MCF 10A (cell line): ENCODE data around the gene ODAD2. TPM values are rescaled to one million over a fixed set of nuclear protein-coding genes. Genes with fewer than 3 reads are reported as not detected.
A peak's percentile ranks its signal among the peaks of the same experiment; 100 is the strongest.

Experiments used
- BruUV-seq: library from RNA; stranded (reverse); fragments of 400-500 nt; replicated peaks from 2 replicates; lab custom pipeline; 2021; lab: Mats Ljungman, UMichigan
- CTCF ChIA-PET: fragments of 300-600 bp; sonication (Branson Sonifier 250); formaldehyde crosslinking; extraction: SDS; loops from one replicate; lab custom pipeline; 2021; ENCODE audit warnings: antibody characterized with exemption, inconsistent platforms; lab: Yijun Ruan, JAX
- POLR2A ChIA-PET: fragments of 300-600, 350-650 bp; sonication (Branson Sonifier 250); formaldehyde crosslinking; extraction: SDS; loops from one replicate; lab custom pipeline; 2020; ENCODE audit warnings: antibody characterized with exemption, inconsistent platforms; lab: Yijun Ruan, JAX
- DNase-seq: peaks from one replicate; pipeline ENCODE4 v3.0.0-alpha.2; 2018; ENCODE audit not compliant: unreplicated experiment
- H3K27ac Mint-ChIP-seq: one replicate; pipeline ENCODE4 v1.8.0; 2022; ENCODE audit warnings: mild to moderate bottlenecking, low read depth, mixed read lengths; ENCODE audit not compliant: unreplicated experiment
- H3K27me3 Mint-ChIP-seq: one replicate; pipeline ENCODE4 v1.8.0; 2022; ENCODE audit warnings: mixed read lengths; ENCODE audit not compliant: insufficient read depth, unreplicated experiment
- H3K36me3 Mint-ChIP-seq: one replicate; pipeline ENCODE4 v1.8.0; 2022; ENCODE audit warnings: mild to moderate bottlenecking, moderate library complexity, mixed read lengths; ENCODE audit not compliant: insufficient read depth, unreplicated experiment
- H3K4me1 Mint-ChIP-seq: one replicate; pipeline ENCODE4 v1.8.0; 2022; ENCODE audit warnings: mixed read lengths; ENCODE audit not compliant: insufficient read depth, unreplicated experiment
- H3K4me3 Mint-ChIP-seq: one replicate; pipeline ENCODE4 v1.8.0; 2022; ENCODE audit warnings: mild to moderate bottlenecking, moderate library complexity, mixed read lengths; ENCODE audit not compliant: unreplicated experiment
- H3K9me3 Mint-ChIP-seq: one replicate; pipeline ENCODE4 v1.8.0; 2022; ENCODE audit warnings: mixed read lengths; ENCODE audit not compliant: unreplicated experiment
- CTCF ChIP-seq: fragments of 200-600 bp; IDR thresholded peaks from one replicate; pipeline ENCODE4 v1.8.0; 2022; ENCODE audit warnings: antibody characterized with exemption, mild to moderate bottlenecking; ENCODE audit not compliant: unreplicated experiment
- intact Hi-C: fragments of 100-400 bp; cut with micrococcal nuclease; formaldehyde crosslinking; loops from 2 replicates; pipeline ENCODE4 v1.14.1; 2022
- total RNA-seq: library from RNA; stranded (reverse); gene quantifications from 2 replicates; pipeline ENCODE4 v1.2.3, GENCODE V29; 2022

Gene ODAD2
- total RNA-seq, 1 experiment from 2014 or later = 0.28 TPM

- POLR2A ChIA-PET = no interaction called here
- Mint-ChIP-seq H3K4me1 (no peaks in the 10 kb centered on the region), H3K36me3 (no peaks in the 10 kb centered on the region), H3K27me3 (no peaks in the 10 kb centered on the region), H3K27ac (no peak overlapping the region), H3K9me3 (no peaks in the 10 kb centered on the region), H3K4me3 (no peak overlapping the region)
- CTCF ChIA-PET = interaction anchor here (0.7 kb wide), 1 partner anchor 9 kb away, joined by 3 read pairs; no protein-coding TSS in a partner anchor
- no peak for TF ChIP-seq CTCF
- no TSS peak for BruUV-seq
- intact Hi-C loops = no loop called here
- DNase-seq = no peak
These were observed 176.6 kb downstream of the ODAD2 start for GRCh38 chr10:27822301-27822700.

GRCh38 chr10:27820637-27821036 is 178.2 kb downstream of the ODAD2 start:
- no peak for DNase-seq
- ChIA-PET POLR2A (no interaction called here), CTCF (interaction anchor here (0.7 kb wide), 1 partner anchor 257 kb away, joined by 3 read pairs; no protein-coding TSS in a partner anchor)
- TF ChIP-seq CTCF = no peak
- no TSS peak for BruUV-seq
- no peaks in the 10 kb centered on the region for H3K27me3 Mint-ChIP-seq
- H3K4me1 Mint-ChIP-seq = no peaks in the 10 kb centered on the region
- H3K4me3 Mint-ChIP-seq = no peak overlapping the region
- H3K27ac Mint-ChIP-seq = no peak overlapping the region
- H3K36me3 Mint-ChIP-seq = no peaks in the 10 kb centered on the region
- no peaks in the 10 kb centered on the region for H3K9me3 Mint-ChIP-seq
- intact Hi-C loops = no loop called here

GRCh38 chr10:27819781-27820531 is 178.9 kb downstream of the ODAD2 start:
- Mint-ChIP-seq H3K4me3 (no peak overlapping the region), H3K4me1 (no peaks in the 10 kb centered on the region), H3K9me3 (no peaks in the 10 kb centered on the region), H3K27ac (no peak overlapping the region), H3K36me3 (no peaks in the 10 kb centered on the region), H3K27me3 (no peaks in the 10 kb centered on the region)
- intact Hi-C loops = no loop called here
- peak; percentile 80 for DNase-seq
- CTCF ChIA-PET = interaction anchor here (0.6 to 0.7 kb wide), 2 partner anchors 144 to 256 kb away, joined by 3 read pairs; no protein-coding TSS in a partner anchor
- POLR2A ChIA-PET = no interaction called here
- no peak for TF ChIP-seq CTCF
- no TSS peak for BruUV-seq

GRCh38 chr10:27816320-27816719 is 182.6 kb downstream of the ODAD2 start:
- DNase-seq = no peak
- Mint-ChIP-seq H3K27ac (no peak overlapping the region), H3K4me3 (no peak overlapping the region), H3K27me3 (no peaks in the 10 kb centered on the region), H3K9me3 (no peaks in the 10 kb centered on the region), H3K4me1 (no peaks in the 10 kb centered on the region), H3K36me3 (no peaks in the 10 kb centered on the region)
- ChIA-PET CTCF (no interaction called here), POLR2A (no interaction called here)
- intact Hi-C loops = no loop called here
- BruUV-seq = no TSS peak
- TF ChIP-seq CTCF = no peak
